GM12878 (cell line): ENCODE results near the gene RPL31. TPM values are rescaled to one million over a fixed set of nuclear protein-coding genes. Genes with fewer than 3 reads are reported as not detected.

Source experiments
- ATAC-seq: fragments of 200-7000 bp; cut with Tn5 transposase; 3 replicates; pipeline ENCODE4 v1.9.1; 2020; ENCODE audit warnings: mild to moderate bottlenecking, moderate library complexity
- BruUV-seq: library from RNA; stranded (reverse); fragments of 400-500 nt; replicated peaks from 2 replicates; lab custom pipeline; 2021; lab: Mats Ljungman, UMichigan
- CTCF ChIA-PET: fragments of 300-600 bp; sonication (Branson Sonifier 250); formaldehyde crosslinking; extraction: SDS; loops from one replicate; lab custom pipeline; 2021; ENCODE audit warnings: inconsistent platforms; lab: Yijun Ruan, JAX
- POLR2A ChIA-PET: fragments of 350-600 bp; formaldehyde crosslinking; extraction: SDS; loops from one replicate; lab custom pipeline; 2021; ENCODE audit warnings: inconsistent platforms; lab: Charles Lee
- RAD21 ChIA-PET: fragments of 300-600 bp; sonication (Branson Sonifier 250); formaldehyde crosslinking; loops from one replicate; lab custom pipeline; 2023; ENCODE audit warnings: antibody characterized with exemption; ENCODE audit not compliant: unreplicated experiment; lab: Charles Lee
- SMC1A ChIA-PET: fragments of 300-600 bp; sonication (Branson Sonifier 250); formaldehyde crosslinking; loops from one replicate; lab custom pipeline; 2023; ENCODE audit not compliant: unreplicated experiment, uncharacterized antibody; lab: Charles Lee
- DNase-seq: peaks from one replicate; pipeline ENCODE4 v3.0.0-alpha.2; 2011; ENCODE audit warnings: low read depth, low spot score
- FAIRE-seq: peaks from 3 replicates; lab custom pipeline; 2011; peaks lifted over from hg19 to GRCh38; lab: Jason Lieb, UNC
- H2AFZ ChIP-seq: 2 replicates; pipeline ENCODE4 v1.6.0; 2011; ENCODE audit warnings: low read depth, low read length, control low read depth; ENCODE audit not compliant: control insufficient read depth
- H3K27ac ChIP-seq: 2 replicates; pipeline ENCODE4 v1.5.1; 2011; ENCODE audit warnings: control low read depth; ENCODE audit not compliant: control insufficient read depth, insufficient read depth
- H3K27me3 ChIP-seq, 2 experiments: replicated peaks in 1 of 2; 2 replicates each; pipeline versions ENCODE4 v1.6.0 to v1.6.1; 2011; ENCODE audit warnings: low read length in 1 of 2; ENCODE audit not compliant: control insufficient read depth in 2 of 2, insufficient read depth in 2 of 2
- H3K36me3 ChIP-seq, 2 experiments: 2 replicates each; pipeline ENCODE4 v1.5.1; 2011; ENCODE audit warnings: low read length in 1 of 2; ENCODE audit not compliant: control insufficient read depth in 2 of 2, insufficient read depth in 2 of 2
- H3K4me1 ChIP-seq: 2 replicates; pipeline ENCODE4 v1.6.1; 2011; ENCODE audit warnings: mild to moderate bottlenecking, low read length, moderate library complexity, mixed read lengths; ENCODE audit not compliant: control insufficient read depth, insufficient read depth
- H3K4me2 ChIP-seq: 2 replicates; pipeline ENCODE4 v1.6.0; 2011; ENCODE audit warnings: control low read depth; ENCODE audit not compliant: control insufficient read depth, insufficient read depth
- H3K4me3 ChIP-seq: fragments of 200-600 bp; sonication (generic); 2 replicates; pipeline ENCODE4 v1.5.1; 2016
- H3K79me2 ChIP-seq: 2 replicates; pipeline ENCODE4 v1.6.0; 2011; ENCODE audit warnings: low read length; ENCODE audit not compliant: control insufficient read depth, insufficient read depth
- H3K9ac ChIP-seq: 2 replicates; pipeline ENCODE4 v1.8.0; 2011; ENCODE audit warnings: low read length, control low read depth, mixed read lengths; ENCODE audit not compliant: control insufficient read depth, insufficient read depth
- H3K9me3 ChIP-seq: replicated peaks from 3 replicates; pipeline ENCODE4 v1.5.1; 2011; ENCODE audit warnings: mild to moderate bottlenecking, low read length; ENCODE audit not compliant: control insufficient read depth, insufficient read depth
- H4K20me1 ChIP-seq: 2 replicates; pipeline ENCODE4 v1.6.0; 2011; ENCODE audit not compliant: control insufficient read depth, insufficient read depth
- CBFB ChIP-seq: IDR thresholded peaks from 2 replicates; pipeline ENCODE4 v1.6.1; 2016; ENCODE audit warnings: antibody characterized with exemption, low read depth
- NR2C1 ChIP-seq: fragments of 450-650 bp; IDR thresholded peaks from 2 replicates; pipeline ENCODE4 v1.6.1; 2017; ENCODE audit warnings: antibody characterized with exemption, mild to moderate bottlenecking, moderate library complexity
- RELA ChIP-seq: fragments of 450-650 bp; IDR thresholded peaks from 2 replicates; pipeline ENCODE4 v1.8.0; 2014; ENCODE audit warnings: borderline replicate concordance; ENCODE audit not compliant: partially characterized antibody
- SREBF2 ChIP-seq: IDR thresholded peaks from 2 replicates; pipeline ENCODE4 v1.6.1; 2012; ENCODE audit warnings: mild to moderate bottlenecking, low read length
- ZNF207 ChIP-seq: fragments of 450-650 bp; IDR thresholded peaks from 2 replicates; pipeline ENCODE4 v1.6.1; 2014; ENCODE audit warnings: antibody characterized with exemption, mild to moderate bottlenecking, borderline replicate concordance
- WGBS: methylation state at CpG from one replicate; pipeline ENCODE4 v1.1.6; 2016; ENCODE audit warnings: low lambda C conversion rate; ENCODE audit not compliant: insufficient replicate concordance, insufficient coverage; ENCODE audit errors: missing lambda C conversion rate; 5-methylcytosine and 5-hydroxymethylcytosine counted together
- in situ Hi-C: fragments of 300-500 bp; cut with MboI; formaldehyde crosslinking; loops from 9 replicates; pipeline ENCODE4 v1.14.3; 2018; ENCODE audit warnings: mixed read lengths
- intact Hi-C: fragments of 100-400 bp; cut with micrococcal nuclease; formaldehyde crosslinking; loops from one replicate; pipeline ENCODE4 v1.14.2; 2022; ENCODE audit not compliant: unreplicated experiment
- polyA plus RNA-seq, 11 experiments: library from polyadenylated mRNA; depleted of rRNA in 4 of 11; unstranded in 6 of 11; stranded (reverse) in 5 of 11; fragments of >200 nt; fragmentation: Nextera tagmentation in 4 of 11; fragmentation: Illumina TruSeq in 1 of 11; extraction: Ambion mirVana in 4 of 11; extraction: Trizol in 1 of 11; gene quantifications; 1 replicate in 1 of 11; 2 replicates in 10 of 11; pipeline versions ENCODE4 v1.2.1 to v1.2.3, GENCODE V29; 2011 to 2016; ENCODE audit warnings: inconsistent platforms in 2 of 11, missing spikeins in 2 of 11, low read depth in 1 of 11
- total RNA-seq, 4 experiments: library from RNA; depleted of rRNA in 3 of 4; stranded (reverse); fragments of >200 nt in 3 of 4; fragmentation: Illumina TruSeq in 1 of 4; extraction: Trizol in 1 of 4; gene quantifications; 2 replicates each; pipeline versions ENCODE4 v1.2.1 to v1.2.3, GENCODE V29; 2013 to 2021
- TF ChIP-seq, protein P1 (sequence below): IDR thresholded peaks from 2 replicates; pipeline ENCODE4 v1.6.1; 2011; ENCODE audit warnings: low read depth, mild to moderate bottlenecking, low read length, moderate library complexity, borderline replicate concordance; ENCODE audit errors: extremely low read depth
- TF ChIP-seq, protein P2 (sequence below): fragments of 450-650 bp; formaldehyde crosslinking; IDR thresholded peaks from 2 replicates; pipeline ENCODE4 v1.5.0; 2022; ENCODE audit warnings: mild to moderate bottlenecking, missing genetic modification characterization

RPL31 gene
- total and polyA plus RNA-seq, 10 of the 15 experiments (the other 5 are each of a cell fraction or from before 2014, with no cell fraction given): 1,643 to 8,551 (median 2,208) TPM

DNA sequence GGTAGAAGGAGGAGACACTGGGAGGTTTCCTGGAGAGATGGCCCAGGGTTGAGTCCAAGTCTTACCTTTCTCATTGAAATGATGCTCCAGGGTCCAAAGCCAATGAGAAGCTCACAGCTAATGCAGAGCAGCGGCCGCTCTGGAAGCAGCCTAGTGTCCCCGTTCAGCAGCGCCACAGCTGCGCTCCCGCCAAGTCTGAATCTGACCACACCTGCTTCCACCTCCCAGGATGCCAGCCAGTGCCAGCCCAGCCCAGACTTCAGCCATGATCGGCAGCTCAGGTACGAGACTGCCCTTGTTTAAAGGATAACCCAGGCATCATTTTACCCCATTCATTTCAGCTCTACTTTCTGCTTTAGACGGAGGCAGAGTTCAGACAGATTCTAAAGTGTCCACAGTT is 11.9 kb upstream of the RPL31 start:
- Histone ChIP-seq H3K36me3 (no peaks in the 10 kb centered on the region), H3K4me2 (no peak overlapping the region), H3K4me3 (no peak overlapping the region), H3K9me3 (no peaks in the 10 kb centered on the region), H3K4me1 (no peaks in the 10 kb centered on the region), H3K9ac (no peak overlapping the region), H3K79me2 (no peaks in the 10 kb centered on the region), H3K27me3 (no peaks in the 10 kb centered on the region), H3K27ac (no peak overlapping the region)
- no peak for FAIRE-seq
- intact Hi-C loops (no loop called here), in situ Hi-C loops (loop anchor here (10.0 kb wide), 1 partner anchor 395 kb away; no protein-coding TSS in a partner anchor)
- no TSS peak for BruUV-seq
- SMC1A ChIA-PET: no interaction called here
- CTCF ChIA-PET: interaction anchor here (6.5 kb wide), 1 partner anchor 383 kb away, joined by 73 read pairs; no protein-coding TSS in a partner anchor
- RAD21 ChIA-PET: no interaction called here
- WGBS: 84% methylated on average over 9 of the region's 9 CpGs
- POLR2A ChIA-PET: interaction anchor here (0.6 kb wide), 1 partner anchor 398 kb away, joined by 3 read pairs; no protein-coding TSS in a partner anchor
- TF ChIP-seq CBFB (no peak), NR2C1 (no peak), SREBF2 (no peak)
- TF ChIP-seq, all 136 proteins: peak for 0
- Histone ChIP-seq H4K20me1 (no peaks in the 10 kb centered on the region), H2AFZ (no peak overlapping the region)
- no peak for ATAC-seq
- no peak for DNase-seq

DNA sequence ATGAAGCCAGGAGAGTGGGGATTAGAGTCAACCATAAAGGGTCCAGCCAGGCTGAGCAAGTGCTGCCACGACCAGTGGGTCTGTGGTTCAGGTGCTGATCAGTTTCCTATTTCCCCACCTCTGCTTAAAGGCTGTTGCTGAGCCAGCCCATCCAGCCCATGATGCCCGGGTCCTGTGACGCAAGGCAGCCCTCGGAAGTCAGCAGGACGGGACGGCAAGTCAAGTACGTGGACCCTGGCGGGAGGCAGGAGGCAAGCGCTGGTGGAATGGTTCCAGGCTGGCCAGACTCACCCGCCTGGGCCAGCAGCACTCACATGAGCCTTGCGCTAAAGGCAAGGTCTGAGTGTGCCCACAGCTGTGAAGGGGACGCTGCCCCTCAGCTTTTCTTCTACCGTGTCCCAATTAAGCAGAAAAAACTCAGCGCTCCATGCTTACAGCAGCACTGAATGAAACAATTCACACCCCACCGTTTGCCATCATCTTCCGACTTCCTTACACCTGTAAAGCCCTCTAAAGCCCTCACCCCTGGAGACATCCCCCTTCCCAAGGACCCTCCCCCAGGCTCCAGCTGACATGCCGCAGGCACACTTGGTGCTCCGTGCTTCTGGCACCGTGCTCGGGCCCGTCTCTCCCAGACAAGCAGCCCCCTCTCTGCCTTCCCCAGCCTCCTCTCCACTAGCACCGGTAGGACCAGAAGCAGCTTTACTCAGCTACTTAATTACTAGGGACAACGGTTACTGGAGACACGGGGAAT is 11.3 kb upstream of the RPL31 start:
- no TSS peak for BruUV-seq
- TF ChIP-seq ZNF207 (no peak), RELA (no peak)
- TF ChIP-seq, protein P1, sequence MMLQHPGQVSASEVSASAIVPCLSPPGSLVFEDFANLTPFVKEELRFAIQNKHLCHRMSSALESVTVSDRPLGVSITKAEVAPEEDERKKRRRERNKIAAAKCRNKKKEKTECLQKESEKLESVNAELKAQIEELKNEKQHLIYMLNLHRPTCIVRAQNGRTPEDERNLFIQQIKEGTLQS: no peak
- TF ChIP-seq, protein P2, sequence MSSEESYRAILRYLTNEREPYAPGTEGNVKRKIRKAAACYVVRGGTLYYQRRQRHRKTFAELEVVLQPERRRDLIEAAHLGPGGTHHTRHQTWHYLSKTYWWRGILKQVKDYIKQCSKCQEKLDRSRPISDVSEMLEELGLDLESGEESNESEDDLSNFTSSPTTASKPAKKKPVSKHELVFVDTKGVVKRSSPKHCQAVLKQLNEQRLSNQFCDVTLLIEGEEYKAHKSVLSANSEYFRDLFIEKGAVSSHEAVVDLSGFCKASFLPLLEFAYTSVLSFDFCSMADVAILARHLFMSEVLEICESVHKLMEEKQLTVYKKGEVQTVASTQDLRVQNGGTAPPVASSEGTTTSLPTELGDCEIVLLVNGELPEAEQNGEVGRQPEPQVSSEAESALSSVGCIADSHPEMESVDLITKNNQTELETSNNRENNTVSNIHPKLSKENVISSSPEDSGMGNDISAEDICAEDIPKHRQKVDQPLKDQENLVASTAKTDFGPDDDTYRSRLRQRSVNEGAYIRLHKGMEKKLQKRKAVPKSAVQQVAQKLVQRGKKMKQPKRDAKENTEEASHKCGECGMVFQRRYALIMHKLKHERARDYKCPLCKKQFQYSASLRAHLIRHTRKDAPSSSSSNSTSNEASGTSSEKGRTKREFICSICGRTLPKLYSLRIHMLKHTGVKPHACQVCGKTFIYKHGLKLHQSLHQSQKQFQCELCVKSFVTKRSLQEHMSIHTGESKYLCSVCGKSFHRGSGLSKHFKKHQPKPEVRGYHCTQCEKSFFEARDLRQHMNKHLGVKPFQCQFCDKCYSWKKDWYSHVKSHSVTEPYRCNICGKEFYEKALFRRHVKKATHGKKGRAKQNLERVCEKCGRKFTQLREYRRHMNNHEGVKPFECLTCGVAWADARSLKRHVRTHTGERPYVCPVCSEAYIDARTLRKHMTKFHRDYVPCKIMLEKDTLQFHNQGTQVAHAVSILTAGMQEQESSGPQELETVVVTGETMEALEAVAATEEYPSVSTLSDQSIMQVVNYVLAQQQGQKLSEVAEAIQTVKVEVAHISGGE (CRISPR knock-in tag): no peak

More for the DNA sequence above, 11.3 kb upstream of the RPL31 start:
- FAIRE-seq (no peak), DNase-seq (no peak), ATAC-seq (no peak)
- Histone ChIP-seq H3K4me1 (no peaks in the 10 kb centered on the region), H2AFZ (no peak overlapping the region), H3K4me2 (no peak overlapping the region), H3K27me3 (no peaks in the 10 kb centered on the region), H3K4me3 (no peak overlapping the region), H3K36me3 (no peaks in the 10 kb centered on the region), H3K79me2 (no peaks in the 10 kb centered on the region), H4K20me1 (no peaks in the 10 kb centered on the region), H3K9me3 (no peaks in the 10 kb centered on the region), H3K27ac (no peak overlapping the region), H3K9ac (no peak overlapping the region)
- CTCF ChIA-PET: interaction anchor here (0.5 to 6.5 kb wide), 2 partner anchors 384 to 397 kb away, joined by 3 to 73 read pairs; partner anchors contain the start of gene CREG2
- intact Hi-C loops: no loop called here
- RAD21 ChIA-PET: no interaction called here
- WGBS: 59% methylated on average over 23 of the region's 24 CpGs
- POLR2A ChIA-PET: interaction anchor here (0.6 kb wide), 2 partner anchors 399 to 578 kb away, joined by 3 to 5 read pairs; no protein-coding TSS in a partner anchor
- in situ Hi-C loops: loop anchor here (10.0 kb wide), 1 partner anchor 396 kb away; no protein-coding TSS in a partner anchor
- SMC1A ChIA-PET: no interaction called here
